Progenitor cell of endocrine pancreas (in vitro differentiated cells): ENCODE results near the gene LHX4. TPM values are rescaled to one million over a fixed set of nuclear protein-coding genes. Genes with fewer than 3 reads are reported as not detected.

ENCODE experiments used
- DNase-seq: peaks from one replicate; pipeline ENCODE4 v3.0.0; 2021; ENCODE audit warnings: low spot score; ENCODE audit not compliant: unreplicated experiment
- H3K27ac Mint-ChIP-seq: 2 replicates; pipeline ENCODE4 v1.8.0; 2021; ENCODE audit warnings: mild to moderate bottlenecking, moderate library complexity, mixed read lengths
- H3K27me3 Mint-ChIP-seq: 2 replicates; pipeline ENCODE4 v1.8.0; 2021; ENCODE audit warnings: mixed read lengths
- H3K36me3 Mint-ChIP-seq: 2 replicates; pipeline ENCODE4 v1.8.0; 2022; ENCODE audit warnings: mixed read lengths; ENCODE audit not compliant: insufficient read depth
- H3K4me1 Mint-ChIP-seq: 2 replicates; pipeline ENCODE4 v1.8.0; 2021; ENCODE audit warnings: low read depth, mixed read lengths
- H3K4me3 Mint-ChIP-seq: 2 replicates; pipeline ENCODE4 v1.8.0; 2021; ENCODE audit warnings: low read depth, mild to moderate bottlenecking, moderate library complexity, mixed read lengths
- H3K9me3 Mint-ChIP-seq: 2 replicates; pipeline ENCODE4 v1.8.0; 2021; ENCODE audit warnings: low read depth, mixed read lengths
- total RNA-seq: library from RNA; stranded (reverse); gene quantifications from 2 replicates; pipeline ENCODE4 v1.2.1, GENCODE V29; 2021
- TF ChIP-seq, protein P1 (sequence below): fragments of 200-600 bp; sonication (generic); IDR thresholded peaks from one replicate; pipeline ENCODE4 v1.5.0; 2021; ENCODE audit warnings: antibody characterized with exemption, mild to moderate bottlenecking; ENCODE audit not compliant: unreplicated experiment

The LHX4 gene
- total RNA-seq, 1 donor from 2014 or later: 0.55 TPM

DNA sequence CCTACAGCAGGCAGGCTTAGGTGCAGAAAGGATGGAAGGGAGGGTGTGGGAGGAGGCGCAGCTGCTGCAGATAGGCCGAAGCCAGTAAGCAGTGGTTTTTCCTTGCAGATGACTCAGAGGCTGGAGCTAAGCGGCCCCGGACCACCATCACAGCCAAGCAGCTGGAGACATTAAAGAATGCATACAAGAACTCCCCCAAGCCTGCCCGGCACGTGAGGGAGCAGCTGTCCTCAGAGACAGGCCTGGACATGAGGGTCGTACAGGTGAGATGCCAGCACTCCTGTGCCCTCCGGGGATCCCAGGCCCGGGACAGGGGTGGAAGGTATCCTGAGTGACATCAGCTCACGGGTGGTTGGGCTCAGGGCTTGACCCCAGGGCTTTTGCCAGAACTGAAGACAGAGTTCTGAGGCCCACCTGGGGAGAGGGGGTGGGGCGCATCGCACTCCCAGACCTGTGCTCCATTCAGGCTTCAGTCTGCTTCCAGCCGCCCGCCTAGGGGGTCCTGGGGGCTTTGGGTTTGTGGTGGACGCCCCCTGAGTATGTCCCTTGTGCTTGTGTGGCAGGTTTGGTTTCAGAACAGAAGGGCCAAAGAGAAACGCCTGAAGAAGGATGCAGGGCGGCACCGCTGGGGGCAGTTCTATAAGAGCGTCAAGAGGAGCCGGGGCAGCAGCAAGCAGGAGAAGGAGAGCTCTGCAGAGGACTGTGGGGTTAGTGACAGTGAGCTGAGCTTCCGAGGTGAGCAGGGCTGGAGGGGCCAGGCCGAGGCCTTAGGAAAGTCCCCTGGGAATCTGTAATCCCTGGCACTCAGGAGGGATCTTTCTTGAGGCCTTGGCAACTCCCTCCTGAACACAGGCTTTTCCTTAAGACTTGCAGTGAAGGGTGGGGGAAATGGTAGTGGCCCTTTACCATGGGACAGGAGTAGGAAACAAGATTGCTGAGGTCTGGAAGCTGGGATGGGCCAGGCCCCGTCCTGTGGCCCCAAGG, 41.5 kb downstream of the LHX4 start:
- no peaks in the 10 kb centered on the region for H3K27me3 Mint-ChIP-seq
- H3K27ac Mint-ChIP-seq: no peak overlapping the region
- peaks cover 7% of the 10 kb centered on the region for H3K36me3 Mint-ChIP-seq
- no peak overlapping the region for H3K4me3 Mint-ChIP-seq
- H3K9me3 Mint-ChIP-seq: no peaks in the 10 kb centered on the region
- TF ChIP-seq, protein P1, sequence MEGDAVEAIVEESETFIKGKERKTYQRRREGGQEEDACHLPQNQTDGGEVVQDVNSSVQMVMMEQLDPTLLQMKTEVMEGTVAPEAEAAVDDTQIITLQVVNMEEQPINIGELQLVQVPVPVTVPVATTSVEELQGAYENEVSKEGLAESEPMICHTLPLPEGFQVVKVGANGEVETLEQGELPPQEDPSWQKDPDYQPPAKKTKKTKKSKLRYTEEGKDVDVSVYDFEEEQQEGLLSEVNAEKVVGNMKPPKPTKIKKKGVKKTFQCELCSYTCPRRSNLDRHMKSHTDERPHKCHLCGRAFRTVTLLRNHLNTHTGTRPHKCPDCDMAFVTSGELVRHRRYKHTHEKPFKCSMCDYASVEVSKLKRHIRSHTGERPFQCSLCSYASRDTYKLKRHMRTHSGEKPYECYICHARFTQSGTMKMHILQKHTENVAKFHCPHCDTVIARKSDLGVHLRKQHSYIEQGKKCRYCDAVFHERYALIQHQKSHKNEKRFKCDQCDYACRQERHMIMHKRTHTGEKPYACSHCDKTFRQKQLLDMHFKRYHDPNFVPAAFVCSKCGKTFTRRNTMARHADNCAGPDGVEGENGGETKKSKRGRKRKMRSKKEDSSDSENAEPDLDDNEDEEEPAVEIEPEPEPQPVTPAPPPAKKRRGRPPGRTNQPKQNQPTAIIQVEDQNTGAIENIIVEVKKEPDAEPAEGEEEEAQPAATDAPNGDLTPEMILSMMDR: no peak
- peaks cover 11% of the 10 kb centered on the region for H3K4me1 Mint-ChIP-seq
- no peak for DNase-seq

DNA sequence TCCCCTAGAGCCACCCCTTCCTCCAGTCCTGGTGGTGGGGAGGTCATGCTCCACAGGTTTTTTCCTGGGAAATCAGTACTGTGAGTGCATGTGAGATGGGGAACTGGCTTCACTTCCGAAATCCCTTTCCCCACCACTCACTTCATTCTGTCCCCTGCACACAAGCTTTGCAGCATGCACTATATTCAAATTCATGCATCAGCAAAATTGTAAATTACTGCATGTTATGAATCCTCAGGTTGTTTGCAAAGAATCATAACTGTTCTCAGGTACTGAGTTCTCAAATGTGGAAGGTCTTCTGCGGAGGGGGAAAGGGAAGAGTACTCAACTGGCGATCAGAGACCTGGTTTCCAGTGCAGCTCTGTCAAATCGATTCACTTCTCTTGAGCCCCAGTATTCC, 42.3 kb downstream of the LHX4 start:
- no peak overlapping the region for H3K27ac Mint-ChIP-seq
- no peaks in the 10 kb centered on the region for H3K27me3 Mint-ChIP-seq

GRCh38 chr1:180273066-180273465, 43.0 kb downstream of the LHX4 start:
- peaks cover 7% of the 10 kb centered on the region for H3K36me3 Mint-ChIP-seq
- no peak overlapping the region for H3K27ac Mint-ChIP-seq

More for the DNA sequence above, 42.3 kb downstream of the LHX4 start:
- TF ChIP-seq, protein P1: no peak
- no peaks in the 10 kb centered on the region for H3K9me3 Mint-ChIP-seq
- H3K4me1 Mint-ChIP-seq: peaks cover 11% of the 10 kb centered on the region
- H3K4me3 Mint-ChIP-seq: no peak overlapping the region
- DNase-seq: no peak
- peaks cover 7% of the 10 kb centered on the region for H3K36me3 Mint-ChIP-seq

GRCh38 chr1:180274221-180274620, 44.2 kb downstream of the LHX4 start:
- Mint-ChIP-seq H3K4me1 (peaks cover 9% of the 10 kb centered on the region), H3K27ac (no peak overlapping the region), H3K4me3 (no peak overlapping the region), H3K36me3 (peaks cover 7% of the 10 kb centered on the region), H3K27me3 (no peaks in the 10 kb centered on the region), H3K9me3 (no peaks in the 10 kb centered on the region)
- TF ChIP-seq, protein P1: no peak
- no peak for DNase-seq

More at GRCh38 chr1:180273066-180273465, 43.0 kb downstream of the LHX4 start:
- Mint-ChIP-seq H3K4me3 (no peak overlapping the region), H3K4me1 (peaks cover 11% of the 10 kb centered on the region), H3K27me3 (no peaks in the 10 kb centered on the region), H3K9me3 (no peaks in the 10 kb centered on the region)
- no peak for DNase-seq
- TF ChIP-seq, protein P1: no peak

DNA sequence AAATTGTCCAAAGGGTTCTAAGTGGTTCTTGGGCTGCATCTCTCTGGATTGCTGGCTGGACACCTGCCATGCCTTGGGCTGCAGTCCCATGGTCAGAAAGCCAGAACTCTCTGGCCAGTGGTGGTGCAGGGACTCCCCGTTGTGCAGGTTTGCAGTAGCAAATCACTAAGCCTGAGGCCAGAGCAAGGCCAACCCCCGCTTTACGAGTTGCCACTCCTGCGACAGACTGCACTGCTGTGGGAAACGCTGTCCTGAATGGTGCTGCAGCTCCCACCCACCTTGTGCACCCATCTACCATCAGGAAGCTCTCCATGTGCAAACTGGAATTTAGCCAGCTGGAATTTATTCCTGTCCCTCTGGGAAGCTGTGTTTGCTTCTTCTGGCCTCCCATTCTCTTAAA, 45.7 kb downstream of the LHX4 start:
- TF ChIP-seq, protein P1: no peak
- Mint-ChIP-seq H3K27ac (no peak overlapping the region), H3K27me3 (no peaks in the 10 kb centered on the region), H3K4me3 (no peak overlapping the region), H3K4me1 (peaks cover 4% of the 10 kb centered on the region), H3K9me3 (no peaks in the 10 kb centered on the region), H3K36me3 (peaks cover 9% of the 10 kb centered on the region)
- no peak for DNase-seq
